ENCODE results near the gene FRRS1L. TPM values are rescaled to one million over a fixed set of nuclear protein-coding genes. Genes with fewer than 3 reads are reported as not detected.
"Not testable (repeated sequence)": the region's sequence is repeated elsewhere in the genome, so short reads cannot be mapped to it uniquely, and the experiment has no call there.

Gene FRRS1L
- total RNA-seq, 1 donor from 2014 or later: under 0.01 TPM

GRCh38 chr9:109129470-109130197 is 37.4 kb downstream of the FRRS1L start:
- no peak for DNase-seq

GRCh38 chr9:109126671-109127070 is 40.4 kb downstream of the FRRS1L start:
- not testable (repeated sequence) for DNase-seq

- DNase-seq: no peak
Measured at GRCh38 chr9:109124121-109124520, 42.9 kb downstream of the FRRS1L start.

GRCh38 chr9:109122726-109123621 is 44.1 kb downstream of the FRRS1L start:
- no peak for DNase-seq

GRCh38 chr9:109121232-109121796 is 45.7 kb downstream of the FRRS1L start:
- no peak for DNase-seq

- no peak for DNase-seq
Measured at GRCh38 chr9:109120204-109120789, 46.8 kb downstream of the FRRS1L start.

- DNase-seq: peak; percentile 100
Measured at GRCh38 chr9:109119439-109120203, 47.4 kb downstream of the FRRS1L start, which contains the start of gene TMEM245. TMEM245 (minus strand) TSS chr9:109119947; CDS start chr9:109119913, 34 bp downstream.

- no peak for DNase-seq
Measured at GRCh38 chr9:109118808-109119438, 48.1 kb downstream of the FRRS1L start.

- DNase-seq: peak; percentile 67
Measured at GRCh38 chr9:109117856-109118807, 48.9 kb downstream of the FRRS1L start.

GRCh38 chr9:109115931-109116526 is 51.0 kb downstream of the FRRS1L start:
- no peak for DNase-seq

- no peak for DNase-seq
Measured at GRCh38 chr9:109114670-109115069, 52.4 kb downstream of the FRRS1L start.

GRCh38 chr9:109113892-109114609 is 53.0 kb downstream of the FRRS1L start:
- DNase-seq: no peak

GRCh38 chr9:109113254-109113653 is 53.8 kb downstream of the FRRS1L start:
- DNase-seq: no peak

- peak; percentile 78 for DNase-seq
Measured at GRCh38 chr9:109110329-109111021, 56.6 kb downstream of the FRRS1L start.

GRCh38 chr9:109109967-109110328 is 57.1 kb downstream of the FRRS1L start:
- peak; percentile 43 for DNase-seq

GRCh38 chr9:109108318-109108717 is 58.7 kb downstream of the FRRS1L start:
- peak; percentile 48 for DNase-seq

GRCh38 chr9:109107402-109108240 is 59.4 kb downstream of the FRRS1L start:
- peak; percentile 71 for DNase-seq

- DNase-seq: peak; percentile 86
Measured at GRCh38 chr9:109101810-109102209, 65.2 kb downstream of the FRRS1L start.
